Hematopoietic multipotent progenitor cell treated with erythropoietin and hydrocortisone succinate and interleukin-3 and kit ligand, for 15 days (in vitro differentiated cells): Measurements from ENCODE around the gene BPIFA1.
A peak's percentile ranks its signal among the peaks of the same experiment; 100 is the strongest.

Experiments used
- DNase-seq: peaks from one replicate; pipeline ENCODE4 v3.0.0-alpha.2; 2015; ENCODE audit warnings: low spot score

Gene BPIFA1

GRCh38 chr20:33279261-33279910, 43.6 kb downstream of the BPIFA1 start:
- DNase-seq, result no peak

GRCh38 chr20:33280000-33280680, 44.3 kb downstream of the BPIFA1 start:
- no peak for DNase-seq

GRCh38 chr20:33280775-33281174, 45.0 kb downstream of the BPIFA1 start:
- no peak for DNase-seq

GRCh38 chr20:33281550-33282146, 45.9 kb downstream of the BPIFA1 start:
- DNase-seq, result no peak

GRCh38 chr20:33282196-33282934, 46.6 kb downstream of the BPIFA1 start:
- no peak for DNase-seq

- no peak for DNase-seq
Measured at GRCh38 chr20:33282991-33283555, 47.3 kb downstream of the BPIFA1 start, which contains the start of gene BPIFB1. Gene BPIFB1, plus strand, starts transcription at chr20:33283214. Its CDS starts 2,860 bp downstream, at chr20:33286074.

GRCh38 chr20:33284284-33284683, 48.5 kb downstream of the BPIFA1 start:
- DNase-seq, result no peak

GRCh38 chr20:33284937-33285336, 49.1 kb downstream of the BPIFA1 start:
- DNase-seq, result no peak

GRCh38 chr20:33285861-33286495, 50.2 kb downstream of the BPIFA1 start:
- no peak for DNase-seq

GRCh38 chr20:33287884-33288283, 52.1 kb downstream of the BPIFA1 start:
- no peak for DNase-seq

- no peak for DNase-seq
Measured at GRCh38 chr20:33290852-33291251, 55.1 kb downstream of the BPIFA1 start.

- DNase-seq, result no peak
Measured at GRCh38 chr20:33291416-33291815, 55.6 kb downstream of the BPIFA1 start.

- peak; percentile 62 for DNase-seq
Measured at GRCh38 chr20:33291830-33292355, 56.1 kb downstream of the BPIFA1 start.
